BE2C (cell line): ENCODE data around the gene FAM229B.

ENCODE experiments used
- DNase-seq: peaks from one replicate; pipeline ENCODE4 v3.0.0-alpha.2; 2020
- H3K27me3 ChIP-seq: fragments of 250-450 bp; sonication (Bioruptor Pico); 2 replicates; pipeline ENCODE4 v1.5.1; 2020; ENCODE audit warnings: mild to moderate bottlenecking
- H3K36me3 ChIP-seq: fragments of 250-450 bp; sonication (Bioruptor Pico); 2 replicates; pipeline ENCODE4 v1.5.1; 2020; ENCODE audit warnings: mild to moderate bottlenecking
- H3K4me1 ChIP-seq: fragments of 250-450 bp; sonication (Bioruptor Pico); 2 replicates; pipeline ENCODE4 v1.5.1; 2020
- H3K4me3 ChIP-seq: 2 replicates; pipeline ENCODE4 v1.5.1; 2011; ENCODE audit warnings: low read depth, low read length
- H3K9me3 ChIP-seq: fragments of 250-450 bp; sonication (Bioruptor Pico); 2 replicates; pipeline ENCODE4 v1.5.1; 2020
- TF ChIP-seq, protein P1 (sequence below): IDR thresholded peaks from 2 replicates; pipeline ENCODE4 v1.5.1; 2012; ENCODE audit warnings: mild to moderate bottlenecking, low read depth, low read length

The FAM229B gene

DNA sequence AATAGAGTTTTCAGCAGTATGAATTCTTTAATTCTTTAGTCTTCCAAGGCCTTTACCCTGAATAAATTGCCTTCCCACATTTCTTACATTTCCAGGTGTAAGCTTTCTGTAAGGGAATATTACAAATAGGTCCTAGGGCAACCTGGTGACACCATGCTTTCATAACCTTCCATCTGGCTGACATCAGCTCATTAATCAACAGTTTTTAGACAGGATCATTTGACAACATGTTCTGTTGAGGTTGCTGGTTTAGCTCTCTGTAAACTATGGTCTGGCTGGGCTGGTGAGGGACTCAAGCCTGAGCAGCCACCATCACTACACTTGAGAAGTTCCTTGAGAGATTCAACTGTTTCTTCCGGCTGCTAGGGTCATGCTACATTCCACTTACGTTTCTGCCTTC, 19.2 kb downstream of the FAM229B start:
- H3K9me3 ChIP-seq: no peaks in the 10 kb centered on the region

DNA sequence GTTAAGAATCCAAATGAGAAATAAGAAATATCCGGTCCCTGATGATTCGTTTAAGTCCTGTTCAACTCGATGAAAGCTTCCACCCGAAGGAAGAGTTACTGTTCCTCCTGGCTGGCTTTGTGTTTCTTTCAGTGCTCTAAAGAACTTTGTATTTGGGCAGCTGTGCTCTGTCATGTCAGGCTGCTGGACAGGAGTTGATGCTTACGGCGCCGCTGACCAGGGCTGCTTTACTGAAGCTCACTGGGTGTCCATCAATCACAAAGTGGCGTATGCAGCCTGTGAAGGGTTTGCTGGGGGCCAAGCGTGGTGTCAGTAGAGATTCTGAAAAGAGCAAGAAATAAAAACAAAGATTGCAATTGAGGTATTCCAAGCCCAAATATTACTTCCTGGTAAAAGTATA, 21.9 kb downstream of the FAM229B start:
- H3K4me1 ChIP-seq: no peaks in the 10 kb centered on the region
- H3K36me3 ChIP-seq: 0 out of 2 replicates have a peak, but pooled peaks cover 4% of the 10 kb centered on the region
- H3K9me3 ChIP-seq: no peaks in the 10 kb centered on the region
- no peaks in the 10 kb centered on the region for H3K27me3 ChIP-seq
- no peak for DNase-seq
- no peak overlapping the region for H3K4me3 ChIP-seq
- TF ChIP-seq, protein P1, sequence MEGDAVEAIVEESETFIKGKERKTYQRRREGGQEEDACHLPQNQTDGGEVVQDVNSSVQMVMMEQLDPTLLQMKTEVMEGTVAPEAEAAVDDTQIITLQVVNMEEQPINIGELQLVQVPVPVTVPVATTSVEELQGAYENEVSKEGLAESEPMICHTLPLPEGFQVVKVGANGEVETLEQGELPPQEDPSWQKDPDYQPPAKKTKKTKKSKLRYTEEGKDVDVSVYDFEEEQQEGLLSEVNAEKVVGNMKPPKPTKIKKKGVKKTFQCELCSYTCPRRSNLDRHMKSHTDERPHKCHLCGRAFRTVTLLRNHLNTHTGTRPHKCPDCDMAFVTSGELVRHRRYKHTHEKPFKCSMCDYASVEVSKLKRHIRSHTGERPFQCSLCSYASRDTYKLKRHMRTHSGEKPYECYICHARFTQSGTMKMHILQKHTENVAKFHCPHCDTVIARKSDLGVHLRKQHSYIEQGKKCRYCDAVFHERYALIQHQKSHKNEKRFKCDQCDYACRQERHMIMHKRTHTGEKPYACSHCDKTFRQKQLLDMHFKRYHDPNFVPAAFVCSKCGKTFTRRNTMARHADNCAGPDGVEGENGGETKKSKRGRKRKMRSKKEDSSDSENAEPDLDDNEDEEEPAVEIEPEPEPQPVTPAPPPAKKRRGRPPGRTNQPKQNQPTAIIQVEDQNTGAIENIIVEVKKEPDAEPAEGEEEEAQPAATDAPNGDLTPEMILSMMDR: no peak

More for the DNA sequence above, 19.2 kb downstream of the FAM229B start:
- Histone ChIP-seq H3K4me3 (no peak overlapping the region), H3K4me1 (no peaks in the 10 kb centered on the region), H3K36me3 (no peaks in the 10 kb centered on the region), H3K27me3 (no peaks in the 10 kb centered on the region)
- TF ChIP-seq, protein P1: no peak
- no peak for DNase-seq

DNA sequence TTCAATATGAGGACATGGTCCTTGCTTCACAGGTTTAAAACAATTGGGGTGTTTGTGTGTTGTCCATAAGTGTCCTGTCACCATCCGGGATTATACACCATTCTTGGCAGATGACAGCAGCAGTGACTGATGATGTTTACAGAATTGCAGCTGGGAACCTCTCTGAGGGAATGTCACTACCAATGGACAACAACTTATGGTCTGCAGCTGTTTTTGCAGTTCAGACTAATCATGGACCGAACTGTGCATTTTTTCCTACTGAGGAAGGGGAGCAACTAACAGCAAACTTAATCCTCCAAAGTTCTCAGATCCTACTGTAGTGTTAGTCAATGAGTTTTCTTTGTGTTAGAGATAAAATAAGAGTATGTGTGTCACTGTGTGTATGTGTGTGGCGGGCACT, 26.0 kb downstream of the FAM229B start:
- Histone ChIP-seq H3K36me3 (0 out of 2 replicates have a peak, but pooled peaks cover 4% of the 10 kb centered on the region), H3K27me3 (no peaks in the 10 kb centered on the region), H3K4me3 (no peak overlapping the region), H3K4me1 (no peaks in the 10 kb centered on the region), H3K9me3 (no peaks in the 10 kb centered on the region)
- TF ChIP-seq, protein P1: no peak
- no peak for DNase-seq

- Histone ChIP-seq H3K4me1 (no peaks in the 10 kb centered on the region), H3K36me3 (0 out of 2 replicates have a peak, but pooled peaks cover 4% of the 10 kb centered on the region), H3K27me3 (no peaks in the 10 kb centered on the region), H3K9me3 (no peaks in the 10 kb centered on the region), H3K4me3 (no peak overlapping the region)
- TF ChIP-seq, protein P1: no peak
- no peak for DNase-seq
Measured at GRCh38 chr6:112113918-112114317, 26.5 kb downstream of the FAM229B start.

DNA sequence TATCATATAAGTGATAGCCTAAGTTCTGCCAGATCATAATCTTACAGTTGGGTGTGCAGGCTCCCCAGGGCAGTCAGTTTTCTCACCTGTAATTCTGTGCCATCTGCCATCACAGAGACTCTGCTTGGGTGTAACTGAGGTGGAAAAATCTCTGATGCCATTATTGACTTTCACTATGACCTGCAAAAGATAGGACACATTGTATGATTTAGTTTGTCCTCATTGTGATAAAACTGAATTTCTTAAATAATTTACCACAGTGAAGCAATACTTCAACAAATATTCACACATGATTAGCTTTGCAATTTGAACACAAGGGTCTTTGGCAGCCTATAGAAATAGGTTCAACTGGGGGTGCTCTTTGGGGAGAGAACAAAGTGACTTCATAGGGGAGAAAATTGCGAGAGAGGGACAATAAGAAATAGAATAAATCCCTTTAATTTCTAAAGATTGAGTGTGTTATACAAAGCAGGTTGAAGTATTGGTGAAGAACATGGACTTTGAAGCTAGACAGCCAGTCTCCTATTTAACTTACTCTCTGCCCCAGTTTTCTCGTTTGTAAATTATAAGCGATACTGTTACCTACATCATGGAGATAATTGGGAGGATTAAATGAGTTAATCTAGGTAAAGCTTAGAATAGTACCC, 27.3 kb downstream of the FAM229B start:
- TF ChIP-seq, protein P1: no peak
- H3K36me3 ChIP-seq: 0 out of 2 replicates have a peak, but pooled peaks cover 4% of the 10 kb centered on the region
- DNase-seq: no peak

DNA sequence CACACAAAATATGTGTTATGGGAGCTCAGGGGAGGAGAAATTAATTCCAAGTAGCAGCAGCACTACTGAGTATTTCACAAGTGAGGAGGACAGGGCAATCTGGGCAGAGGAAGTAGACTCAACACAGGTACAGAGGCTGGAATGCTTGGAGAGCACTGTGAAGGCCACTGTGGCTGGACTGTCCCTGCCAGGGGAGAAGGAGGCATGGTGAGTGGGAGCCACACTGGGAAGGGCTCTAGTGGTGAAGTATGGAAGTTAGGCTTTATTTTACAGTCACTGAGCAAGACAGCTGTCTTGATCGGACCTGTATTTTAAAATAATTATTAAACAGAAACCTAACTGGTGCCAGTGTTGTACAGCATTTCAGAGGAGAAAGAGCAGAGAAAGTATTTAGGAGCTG, 28.8 kb downstream of the FAM229B start:
- no peak overlapping the region for H3K4me3 ChIP-seq
- H3K9me3 ChIP-seq: no peaks in the 10 kb centered on the region
- H3K36me3 ChIP-seq: 0 out of 2 replicates have a peak, but pooled peaks cover 4% of the 10 kb centered on the region
- no peaks in the 10 kb centered on the region; the same call in 1 of the 2 replicates for H3K4me1 ChIP-seq
- TF ChIP-seq, protein P1: peak; percentile 26
- no peak for DNase-seq
- no peaks in the 10 kb centered on the region for H3K27me3 ChIP-seq

More for the DNA sequence above, 27.3 kb downstream of the FAM229B start:
- no peaks in the 10 kb centered on the region for H3K4me1 ChIP-seq
- no peak overlapping the region for H3K4me3 ChIP-seq
- no peaks in the 10 kb centered on the region for H3K9me3 ChIP-seq
- H3K27me3 ChIP-seq: no peaks in the 10 kb centered on the region
